Panc1 (cell line): ENCODE measurements around the gene COL27A1. TPM values are rescaled to one million over a fixed set of nuclear protein-coding genes. Genes with fewer than 3 reads are reported as not detected.
"Not testable (repeated sequence)": the region's sequence is repeated elsewhere in the genome, so short reads cannot be mapped to it uniquely, and the experiment has no call there.

Experiments used
- ATAC-seq: fragments of 200-7000 bp; cut with Tn5 transposase; 2 replicates; pipeline ENCODE4 v1.9.1; 2020; ENCODE audit warnings: mild to moderate bottlenecking, moderate library complexity
- BruUV-seq: library from RNA; stranded (reverse); fragments of 400-500 nt; replicated peaks from 2 replicates; lab custom pipeline; 2021; lab: Mats Ljungman, UMichigan
- CTCF ChIA-PET: fragments of 300-600 bp; sonication (Branson Sonifier 250); formaldehyde crosslinking; loops from one replicate; lab custom pipeline; 2022; ENCODE audit warnings: antibody characterized with exemption; lab: Charles Lee
- POLR2A ChIA-PET: fragments of 300-600 bp; sonication (Branson Sonifier 250); formaldehyde crosslinking; loops from one replicate; lab custom pipeline; 2022; ENCODE audit warnings: antibody characterized with exemption; lab: Charles Lee
- DNase-seq: peaks from one replicate; pipeline ENCODE4 v3.0.0-alpha.2; 2010; ENCODE audit warnings: low read depth, low spot score
- H3K27ac ChIP-seq: 2 replicates; pipeline ENCODE4 v1.5.1; 2011; ENCODE audit warnings: mild to moderate bottlenecking, low read length, inconsistent platforms
- H3K27me3 ChIP-seq: fragments of 200-500 bp; sonication (Bioruptor generic); 2 replicates; pipeline ENCODE4 v1.6.0; 2014; ENCODE audit warnings: low read length, inconsistent platforms; ENCODE audit not compliant: control insufficient read depth, insufficient read depth
- H3K36me3 ChIP-seq: fragments of 200-500 bp; sonication (Bioruptor generic); 2 replicates; pipeline ENCODE4 v1.5.1; 2014; ENCODE audit warnings: inconsistent platforms, mild to moderate bottlenecking, low read length, moderate library complexity; ENCODE audit not compliant: control insufficient read depth, insufficient read depth
- H3K4me1 ChIP-seq: 2 replicates; pipeline ENCODE4 v1.5.1; 2011; ENCODE audit warnings: inconsistent platforms, mild to moderate bottlenecking, low read length, moderate library complexity; ENCODE audit not compliant: control insufficient read depth, insufficient read depth
- H3K4me3 ChIP-seq, 2 experiments: 2 replicates each; pipeline ENCODE4 v1.5.1; 2011 to 2012; ENCODE audit warnings: low read depth in 2 of 2, low read length in 2 of 2, mild to moderate bottlenecking in 2 of 2, inconsistent platforms in 1 of 2, moderate library complexity in 1 of 2
- H3K9me3 ChIP-seq: fragments of 200-500 bp; sonication (Bioruptor generic); 2 replicates; pipeline ENCODE4 v1.5.1; 2014; ENCODE audit warnings: low read depth, mild to moderate bottlenecking, inconsistent platforms, low read length, moderate library complexity; ENCODE audit not compliant: control insufficient read depth, insufficient read depth
- POLR2AphosphoS5 ChIP-seq: IDR thresholded peaks from 2 replicates; pipeline ENCODE4 v1.6.1; 2012; ENCODE audit warnings: mild to moderate bottlenecking, low read depth, low read length, moderate library complexity
- SIN3A ChIP-seq: IDR thresholded peaks from 2 replicates; pipeline ENCODE4 v1.6.1; 2012; ENCODE audit warnings: low read depth, mild to moderate bottlenecking, low read length, moderate library complexity, borderline replicate concordance; ENCODE audit not compliant: insufficient read depth
- TCF7L2 ChIP-seq: IDR thresholded peaks from 2 replicates; pipeline ENCODE4 v1.6.1; 2011; ENCODE audit warnings: mild to moderate bottlenecking, low read depth, low read length, inconsistent platforms
- in situ Hi-C: cut with HindIII; loops from 2 replicates; pipeline ENCODE4 v1.10.0; 2016; ENCODE audit warnings: low sequenced_read_pairs, low pct_unique_long_range_greater_than_20kb
- intact Hi-C: fragments of 100-400 bp; cut with micrococcal nuclease; formaldehyde crosslinking; loops from one replicate; pipeline ENCODE4 v1.10.0; 2022; ENCODE audit not compliant: unreplicated experiment
- total RNA-seq: library from RNA; stranded (reverse); gene quantifications from one replicate; pipeline ENCODE4 v1.2.1, GENCODE V29; 2021; ENCODE audit not compliant: unreplicated experiment
- TF ChIP-seq, protein P1 (sequence below), 2 experiments: IDR thresholded peaks; 2 replicates each; pipeline ENCODE4 v1.6.1; 2011 to 2012; ENCODE audit warnings: low read depth in 2 of 2, control low read depth in 1 of 2, low read length in 1 of 2, mild to moderate bottlenecking in 1 of 2, moderate library complexity in 1 of 2; ENCODE audit not compliant: insufficient read depth in 1 of 2
- TF ChIP-seq, protein P2 (sequence below): fragments of 450-650 bp; IDR thresholded peaks from 2 replicates; pipeline ENCODE4 v1.5.1; 2017; ENCODE audit warnings: mild to moderate bottlenecking

COL27A1 gene
- total RNA-seq, 1 experiment from 2014 or later: 5.1 TPM

DNA sequence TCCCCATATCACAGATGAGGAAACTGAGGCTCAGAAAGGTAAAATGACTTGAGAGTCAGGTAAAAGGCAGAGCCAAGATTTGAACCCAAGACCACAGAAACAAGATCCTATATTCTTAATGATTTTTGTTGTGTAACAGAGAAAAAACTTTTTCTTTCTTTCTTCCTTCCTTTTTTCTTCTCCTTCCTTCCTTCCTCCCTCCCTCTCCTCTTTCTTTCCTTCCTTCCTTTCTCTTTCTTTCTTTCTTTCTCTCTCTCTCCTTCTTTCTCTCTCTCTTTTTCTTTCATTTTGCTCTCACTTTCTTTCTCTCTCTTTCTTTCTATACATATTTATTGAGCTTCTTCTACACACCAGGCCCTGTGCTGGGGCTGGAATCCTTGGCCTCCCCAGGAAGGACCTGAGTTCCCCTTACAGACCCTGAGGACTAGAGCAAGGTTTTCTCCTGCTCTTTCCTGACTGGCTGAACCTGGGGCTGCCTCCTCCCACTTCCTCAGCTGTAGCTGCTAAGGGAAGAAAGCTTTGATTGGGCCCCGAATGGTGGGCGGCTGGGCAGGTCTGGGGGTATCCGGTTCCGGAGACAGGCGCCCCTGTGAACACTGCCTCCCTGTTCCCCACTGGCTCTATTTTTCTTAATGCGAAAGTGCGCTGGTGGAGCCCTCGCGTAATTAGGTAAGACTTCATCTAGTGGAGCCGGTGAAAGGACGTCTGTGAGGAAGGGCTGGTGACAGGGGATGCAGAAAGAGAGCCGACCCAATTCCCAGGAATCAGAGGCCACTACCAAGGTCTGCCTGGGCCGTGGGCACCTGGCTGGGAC is 28.9 kb upstream of the COL27A1 start:
- no peak for TF ChIP-seq POLR2AphosphoS5
- TF ChIP-seq, protein P1, sequence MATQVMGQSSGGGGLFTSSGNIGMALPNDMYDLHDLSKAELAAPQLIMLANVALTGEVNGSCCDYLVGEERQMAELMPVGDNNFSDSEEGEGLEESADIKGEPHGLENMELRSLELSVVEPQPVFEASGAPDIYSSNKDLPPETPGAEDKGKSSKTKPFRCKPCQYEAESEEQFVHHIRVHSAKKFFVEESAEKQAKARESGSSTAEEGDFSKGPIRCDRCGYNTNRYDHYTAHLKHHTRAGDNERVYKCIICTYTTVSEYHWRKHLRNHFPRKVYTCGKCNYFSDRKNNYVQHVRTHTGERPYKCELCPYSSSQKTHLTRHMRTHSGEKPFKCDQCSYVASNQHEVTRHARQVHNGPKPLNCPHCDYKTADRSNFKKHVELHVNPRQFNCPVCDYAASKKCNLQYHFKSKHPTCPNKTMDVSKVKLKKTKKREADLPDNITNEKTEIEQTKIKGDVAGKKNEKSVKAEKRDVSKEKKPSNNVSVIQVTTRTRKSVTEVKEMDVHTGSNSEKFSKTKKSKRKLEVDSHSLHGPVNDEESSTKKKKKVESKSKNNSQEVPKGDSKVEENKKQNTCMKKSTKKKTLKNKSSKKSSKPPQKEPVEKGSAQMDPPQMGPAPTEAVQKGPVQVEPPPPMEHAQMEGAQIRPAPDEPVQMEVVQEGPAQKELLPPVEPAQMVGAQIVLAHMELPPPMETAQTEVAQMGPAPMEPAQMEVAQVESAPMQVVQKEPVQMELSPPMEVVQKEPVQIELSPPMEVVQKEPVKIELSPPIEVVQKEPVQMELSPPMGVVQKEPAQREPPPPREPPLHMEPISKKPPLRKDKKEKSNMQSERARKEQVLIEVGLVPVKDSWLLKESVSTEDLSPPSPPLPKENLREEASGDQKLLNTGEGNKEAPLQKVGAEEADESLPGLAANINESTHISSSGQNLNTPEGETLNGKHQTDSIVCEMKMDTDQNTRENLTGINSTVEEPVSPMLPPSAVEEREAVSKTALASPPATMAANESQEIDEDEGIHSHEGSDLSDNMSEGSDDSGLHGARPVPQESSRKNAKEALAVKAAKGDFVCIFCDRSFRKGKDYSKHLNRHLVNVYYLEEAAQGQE (IDR thresholded peaks at IDR 0.05; ENCODE audit: insufficient read depth in 1 of 2, low read depth in 2 of 2, low read length in 1 of 2): no peak
- no peak for TF ChIP-seq SIN3A
- TF ChIP-seq TCF7L2: no peak
- TF ChIP-seq, protein P2, sequence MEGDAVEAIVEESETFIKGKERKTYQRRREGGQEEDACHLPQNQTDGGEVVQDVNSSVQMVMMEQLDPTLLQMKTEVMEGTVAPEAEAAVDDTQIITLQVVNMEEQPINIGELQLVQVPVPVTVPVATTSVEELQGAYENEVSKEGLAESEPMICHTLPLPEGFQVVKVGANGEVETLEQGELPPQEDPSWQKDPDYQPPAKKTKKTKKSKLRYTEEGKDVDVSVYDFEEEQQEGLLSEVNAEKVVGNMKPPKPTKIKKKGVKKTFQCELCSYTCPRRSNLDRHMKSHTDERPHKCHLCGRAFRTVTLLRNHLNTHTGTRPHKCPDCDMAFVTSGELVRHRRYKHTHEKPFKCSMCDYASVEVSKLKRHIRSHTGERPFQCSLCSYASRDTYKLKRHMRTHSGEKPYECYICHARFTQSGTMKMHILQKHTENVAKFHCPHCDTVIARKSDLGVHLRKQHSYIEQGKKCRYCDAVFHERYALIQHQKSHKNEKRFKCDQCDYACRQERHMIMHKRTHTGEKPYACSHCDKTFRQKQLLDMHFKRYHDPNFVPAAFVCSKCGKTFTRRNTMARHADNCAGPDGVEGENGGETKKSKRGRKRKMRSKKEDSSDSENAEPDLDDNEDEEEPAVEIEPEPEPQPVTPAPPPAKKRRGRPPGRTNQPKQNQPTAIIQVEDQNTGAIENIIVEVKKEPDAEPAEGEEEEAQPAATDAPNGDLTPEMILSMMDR: no peak
- no peaks in the 10 kb centered on the region for H3K27me3 ChIP-seq
- no TSS peak for BruUV-seq
- no peak for ATAC-seq
- no peak overlapping the region for H3K27ac ChIP-seq
- ChIA-PET CTCF (no interaction called here), POLR2A (no interaction called here)
- no peak for DNase-seq
- no peak overlapping the region for H3K4me3 ChIP-seq
- intact Hi-C loops (no loop called here), in situ Hi-C loops (no loop called here)
- H3K9me3 ChIP-seq: no peaks in the 10 kb centered on the region
- H3K36me3 ChIP-seq: no peaks in the 10 kb centered on the region
- no peaks in the 10 kb centered on the region for H3K4me1 ChIP-seq

DNA sequence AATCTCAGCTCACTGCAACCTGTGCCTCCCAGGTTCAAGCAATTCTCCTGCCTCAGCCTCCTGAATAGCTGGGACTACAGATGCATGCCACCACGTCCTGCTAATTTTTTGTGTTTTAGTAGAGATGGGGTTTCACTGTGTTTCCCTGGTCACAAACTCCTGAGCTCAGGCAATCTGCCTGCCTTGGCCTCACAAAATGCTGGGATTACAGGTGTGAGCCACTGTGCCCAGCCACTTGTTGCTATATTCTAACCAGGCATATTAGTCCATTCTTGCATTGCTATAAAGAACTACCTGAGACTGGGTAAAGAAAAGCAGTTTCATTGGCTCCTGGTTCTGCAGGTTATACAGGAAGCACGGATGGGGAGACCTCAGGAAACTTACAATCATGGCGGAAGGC is 26.6 kb upstream of the COL27A1 start:
- H3K4me1 ChIP-seq, POLR2A ChIA-PET, BruUV-seq, H3K27ac ChIP-seq, DNase-seq, in situ Hi-C loops, H3K4me3 ChIP-seq, H3K27me3 ChIP-seq, ATAC-seq, H3K9me3 ChIP-seq, intact Hi-C loops, H3K36me3 ChIP-seq: not testable (repeated sequence)
- CTCF ChIA-PET: interaction anchor here (0.7 kb wide), 1 partner anchor 71 kb away, joined by 3 read pairs; no protein-coding TSS in a partner anchor

DNA sequence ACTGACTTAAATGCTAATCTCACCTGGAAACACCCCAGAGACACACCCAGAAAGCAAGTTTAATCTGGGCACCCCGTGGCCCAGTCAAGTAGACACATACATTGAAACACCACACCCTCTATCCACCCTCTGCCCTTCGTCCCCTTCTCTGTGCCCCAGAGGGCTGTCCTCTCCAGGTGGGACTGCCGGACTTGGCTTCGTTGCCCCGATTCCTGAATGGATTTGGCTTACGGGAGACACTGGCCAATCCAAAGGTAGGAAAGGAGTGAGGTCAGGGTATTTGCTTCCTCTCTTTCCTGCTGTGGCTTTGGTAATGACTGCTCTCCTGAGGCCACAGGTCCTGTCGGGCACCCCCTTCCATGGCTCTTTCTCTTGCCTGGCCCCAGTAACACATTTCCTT is 25.2 kb upstream of the COL27A1 start:
- Histone ChIP-seq H3K4me3 (no peak overlapping the region), H3K9me3 (no peaks in the 10 kb centered on the region), H3K36me3 (no peaks in the 10 kb centered on the region), H3K27me3 (no peaks in the 10 kb centered on the region), H3K4me1 (no peaks in the 10 kb centered on the region), H3K27ac (no peak overlapping the region)
- no peak for DNase-seq
- in situ Hi-C loops: no loop called here
- TF ChIP-seq, protein P2: no peak
- TF ChIP-seq, protein P1 (IDR thresholded peaks at IDR 0.05; ENCODE audit: insufficient read depth in 1 of 2, low read depth in 2 of 2, low read length in 1 of 2): no peak
- TF ChIP-seq SIN3A (no peak), TCF7L2 (no peak), POLR2AphosphoS5 (no peak)
- ChIA-PET CTCF (no interaction called here), POLR2A (no interaction called here)
- intact Hi-C loops: no loop called here
- BruUV-seq: no TSS peak
- no peak for ATAC-seq
